K562 (cell line): ENCODE results near the gene NARF. TPM values are rescaled to one million over a fixed set of nuclear protein-coding genes. Genes with fewer than 3 reads are reported as not detected.

ENCODE experiments used
- CTCFL ChIP-seq: IDR thresholded peaks from 2 replicates; pipeline ENCODE4 v1.6.1; 2011; ENCODE audit warnings: borderline replicate concordance, low read depth, mild to moderate bottlenecking, moderate library complexity, low read length; ENCODE audit not compliant: insufficient read depth, poor library complexity, severe bottlenecking
- EZH2 ChIP-seq: IDR thresholded peaks from 2 replicates; pipeline ENCODE4 v1.6.1; 2012; ENCODE audit warnings: low read depth, mild to moderate bottlenecking, inconsistent platforms, low read length, borderline replicate concordance
- MGA ChIP-seq: fragments of 450-650 bp; IDR thresholded peaks from 2 replicates; pipeline ENCODE4 v1.6.1; 2016; ENCODE audit warnings: mild to moderate bottlenecking, moderate library complexity
- NRF1 ChIP-seq, 2 experiments: fragments of 450-650 bp; IDR thresholded peaks in 1 of 2; conservative IDR thresholded peaks in 1 of 2; 2 replicates each; pipeline ENCODE4 v1.6.1; 2014; ENCODE audit warnings: mild to moderate bottlenecking in 2 of 2
- U2AF1 ChIP-seq: fragments of 200-400 bp; formaldehyde crosslinking; optimal IDR thresholded peaks from 2 replicates; pipeline ENCODE3; 2017; ENCODE audit warnings: mild to moderate bottlenecking, low read depth, low read length, moderate library complexity
- VEZF1 ChIP-seq: fragments of 200-800 bp; sonication (Bioruptor generic); IDR thresholded peaks from 2 replicates; pipeline ENCODE4 v1.6.1; 2017; ENCODE audit warnings: missing genetic modification characterization, missing compliant biosample characterization
- ZBED1 ChIP-seq: IDR thresholded peaks from 2 replicates; pipeline ENCODE4 v1.6.1; 2014
- ZNF395 ChIP-seq: fragments of 200-800 bp; sonication (Bioruptor generic); IDR thresholded peaks from 2 replicates; pipeline ENCODE4 v1.6.1; 2017; ENCODE audit warnings: missing genetic modification characterization, missing compliant biosample characterization
- polyA plus RNA-seq, 8 experiments: library from polyadenylated mRNA; depleted of rRNA in 4 of 8; stranded (reverse) in 5 of 8; unstranded in 3 of 8; fragments of >200 nt; fragmentation: Nextera tagmentation in 2 of 8; fragmentation: Illumina TruSeq in 1 of 8; extraction: Ambion mirVana in 2 of 8; extraction: Trizol in 1 of 8; gene quantifications; 2 replicates each; pipeline versions ENCODE4 v1.2.1 to v1.2.3, GENCODE V29; 2011 to 2014; ENCODE audit warnings: inconsistent platforms in 1 of 8, missing spikeins in 1 of 8
- total RNA-seq, 7 experiments: library from RNA; depleted of rRNA in 6 of 7; stranded (reverse); fragments of >200 nt in 6 of 7; fragmentation: Illumina TruSeq in 2 of 7; extraction: Trizol in 2 of 7; gene quantifications; 2 replicates each; pipeline versions ENCODE4 v1.2.1 to v1.2.3, GENCODE V29; 2011 to 2021; ENCODE audit warnings: low replicate concordance in 1 of 7

Gene NARF
- total and polyA plus RNA-seq, 9 of the 15 experiments (the other 6 are each of a cell fraction or from before 2014, with no cell fraction given), result 60.4 to 423 (median 132) TPM

GRCh38 chr17:82418001-82418986, 40.2 kb upstream of the NARF start, which contains the start of the genes HEXD and OGFOD3 (continued):
- peak; percentile 98 for TF ChIP-seq VEZF1 (CRISPR knock-in tag)
- no peak for TF ChIP-seq ZBED1
- TF ChIP-seq EZH2, result no peak
- TF ChIP-seq U2AF1, result peak; percentile 81
- peak; percentile 82 to 86 for TF ChIP-seq NRF1 (conservative IDR thresholded peaks at IDR 0.05 in 1 of 2, IDR thresholded peaks at IDR 0.05 in 1 of 2)
- peak; percentile 77 for TF ChIP-seq ZNF395 (CRISPR knock-in tag)
- peak; percentile 6 for TF ChIP-seq CTCFL
- TF ChIP-seq MGA, result peak; percentile 50; the same call in 1 of the 2 replicates
